Neural crest cell (in vitro differentiated cells): ENCODE data around the gene RS1. TPM values are rescaled to one million over a fixed set of nuclear protein-coding genes. Genes with fewer than 3 reads are reported as not detected.

ENCODE experiments used
- DNase-seq: peaks from one replicate; pipeline ENCODE4 v3.0.0; 2021; ENCODE audit warnings: low read depth, mixed read lengths, low spot score
- H3K27ac Mint-ChIP-seq: one replicate; pipeline ENCODE4 v1.8.0; 2021; ENCODE audit warnings: mild to moderate bottlenecking, mixed read lengths; ENCODE audit not compliant: unreplicated experiment
- H3K27me3 Mint-ChIP-seq: 2 replicates; pipeline ENCODE4 v1.8.0; 2021; ENCODE audit warnings: low read depth, mild to moderate bottlenecking, mixed read lengths
- H3K36me3 Mint-ChIP-seq: 2 replicates; pipeline ENCODE4 v1.8.0; 2021; ENCODE audit warnings: low read depth, mild to moderate bottlenecking, mixed read lengths
- H3K4me1 Mint-ChIP-seq: 2 replicates; pipeline ENCODE4 v1.8.0; 2021; ENCODE audit warnings: mixed read lengths
- H3K4me3 Mint-ChIP-seq: one replicate; pipeline ENCODE4 v1.8.0; 2021; ENCODE audit warnings: mild to moderate bottlenecking, mixed read lengths
- H3K9me3 Mint-ChIP-seq: 2 replicates; pipeline ENCODE4 v1.8.0; 2021; ENCODE audit warnings: mixed read lengths
- total RNA-seq: library from RNA; stranded (reverse); gene quantifications from 2 replicates; pipeline ENCODE4 v1.2.1, GENCODE V29; 2021
- TF ChIP-seq, protein P1 (sequence below): fragments of 200-600 bp; sonication (generic); conservative IDR thresholded peaks from 2 replicates; pipeline ENCODE4 v1.5.0; 2021; ENCODE audit warnings: antibody characterized with exemption, mild to moderate bottlenecking

The RS1 gene
- total RNA-seq, 1 donor from 2014 or later: not detected

DNA sequence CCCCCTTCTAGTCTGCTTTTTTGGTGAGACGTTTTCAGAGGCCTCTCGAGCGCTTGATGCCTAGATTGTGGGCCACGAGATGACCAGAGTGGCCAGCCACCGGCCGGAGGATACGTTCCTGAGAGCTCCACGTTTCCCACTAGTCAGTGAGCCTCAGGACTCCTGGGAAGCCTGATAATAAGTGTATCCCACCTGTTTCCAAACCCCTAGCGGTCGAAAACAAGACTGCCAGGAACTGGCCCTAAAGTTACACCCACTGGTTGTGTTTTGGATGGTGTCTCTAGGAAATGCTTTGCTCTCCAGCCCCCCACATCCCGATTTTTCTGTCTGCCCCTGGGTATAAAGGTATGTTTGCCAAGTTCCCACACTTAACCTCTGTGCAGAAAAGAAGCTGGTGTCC lies 4.6 kb upstream of the RS1 start:
- TF ChIP-seq, protein P1, sequence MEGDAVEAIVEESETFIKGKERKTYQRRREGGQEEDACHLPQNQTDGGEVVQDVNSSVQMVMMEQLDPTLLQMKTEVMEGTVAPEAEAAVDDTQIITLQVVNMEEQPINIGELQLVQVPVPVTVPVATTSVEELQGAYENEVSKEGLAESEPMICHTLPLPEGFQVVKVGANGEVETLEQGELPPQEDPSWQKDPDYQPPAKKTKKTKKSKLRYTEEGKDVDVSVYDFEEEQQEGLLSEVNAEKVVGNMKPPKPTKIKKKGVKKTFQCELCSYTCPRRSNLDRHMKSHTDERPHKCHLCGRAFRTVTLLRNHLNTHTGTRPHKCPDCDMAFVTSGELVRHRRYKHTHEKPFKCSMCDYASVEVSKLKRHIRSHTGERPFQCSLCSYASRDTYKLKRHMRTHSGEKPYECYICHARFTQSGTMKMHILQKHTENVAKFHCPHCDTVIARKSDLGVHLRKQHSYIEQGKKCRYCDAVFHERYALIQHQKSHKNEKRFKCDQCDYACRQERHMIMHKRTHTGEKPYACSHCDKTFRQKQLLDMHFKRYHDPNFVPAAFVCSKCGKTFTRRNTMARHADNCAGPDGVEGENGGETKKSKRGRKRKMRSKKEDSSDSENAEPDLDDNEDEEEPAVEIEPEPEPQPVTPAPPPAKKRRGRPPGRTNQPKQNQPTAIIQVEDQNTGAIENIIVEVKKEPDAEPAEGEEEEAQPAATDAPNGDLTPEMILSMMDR: peak; percentile 47
- Mint-ChIP-seq H3K27ac (no peak overlapping the region), H3K9me3 (peaks cover 4% of the 10 kb centered on the region), H3K27me3 (peaks cover 4% of the 10 kb centered on the region), H3K4me3 (peak overlapping the region; percentile 90), H3K36me3 (no peaks in the 10 kb centered on the region), H3K4me1 (no peaks in the 10 kb centered on the region)
- DNase-seq: peak; percentile 7

DNA sequence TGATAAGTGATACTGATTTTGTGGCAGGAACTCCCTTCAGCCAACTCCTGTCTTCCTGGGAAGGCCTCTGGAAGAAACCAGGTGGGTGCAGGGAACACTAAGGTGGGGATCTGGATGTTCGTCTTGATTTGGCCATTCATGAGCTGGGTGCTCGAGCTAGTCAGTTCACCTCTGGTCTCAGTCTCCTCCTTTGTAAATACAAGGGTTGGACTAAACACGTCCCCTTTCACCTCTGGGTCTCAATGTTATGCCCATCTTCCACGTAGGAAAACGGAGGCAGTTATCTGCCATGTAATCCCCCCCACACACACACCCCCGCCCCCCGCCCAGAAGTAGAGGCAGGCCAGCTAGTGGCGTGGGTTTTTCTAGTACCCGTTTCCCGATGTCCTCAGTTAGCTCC lies 4.1 kb upstream of the RS1 start:
- peaks cover 4% of the 10 kb centered on the region for H3K9me3 Mint-ChIP-seq
- no peak for DNase-seq
- peak overlapping the region; percentile 90 for H3K4me3 Mint-ChIP-seq
- no peak overlapping the region for H3K27ac Mint-ChIP-seq
- peaks cover 4% of the 10 kb centered on the region for H3K27me3 Mint-ChIP-seq
- H3K36me3 Mint-ChIP-seq: no peaks in the 10 kb centered on the region
- no peaks in the 10 kb centered on the region for H3K4me1 Mint-ChIP-seq
- TF ChIP-seq, protein P1: no peak

DNA sequence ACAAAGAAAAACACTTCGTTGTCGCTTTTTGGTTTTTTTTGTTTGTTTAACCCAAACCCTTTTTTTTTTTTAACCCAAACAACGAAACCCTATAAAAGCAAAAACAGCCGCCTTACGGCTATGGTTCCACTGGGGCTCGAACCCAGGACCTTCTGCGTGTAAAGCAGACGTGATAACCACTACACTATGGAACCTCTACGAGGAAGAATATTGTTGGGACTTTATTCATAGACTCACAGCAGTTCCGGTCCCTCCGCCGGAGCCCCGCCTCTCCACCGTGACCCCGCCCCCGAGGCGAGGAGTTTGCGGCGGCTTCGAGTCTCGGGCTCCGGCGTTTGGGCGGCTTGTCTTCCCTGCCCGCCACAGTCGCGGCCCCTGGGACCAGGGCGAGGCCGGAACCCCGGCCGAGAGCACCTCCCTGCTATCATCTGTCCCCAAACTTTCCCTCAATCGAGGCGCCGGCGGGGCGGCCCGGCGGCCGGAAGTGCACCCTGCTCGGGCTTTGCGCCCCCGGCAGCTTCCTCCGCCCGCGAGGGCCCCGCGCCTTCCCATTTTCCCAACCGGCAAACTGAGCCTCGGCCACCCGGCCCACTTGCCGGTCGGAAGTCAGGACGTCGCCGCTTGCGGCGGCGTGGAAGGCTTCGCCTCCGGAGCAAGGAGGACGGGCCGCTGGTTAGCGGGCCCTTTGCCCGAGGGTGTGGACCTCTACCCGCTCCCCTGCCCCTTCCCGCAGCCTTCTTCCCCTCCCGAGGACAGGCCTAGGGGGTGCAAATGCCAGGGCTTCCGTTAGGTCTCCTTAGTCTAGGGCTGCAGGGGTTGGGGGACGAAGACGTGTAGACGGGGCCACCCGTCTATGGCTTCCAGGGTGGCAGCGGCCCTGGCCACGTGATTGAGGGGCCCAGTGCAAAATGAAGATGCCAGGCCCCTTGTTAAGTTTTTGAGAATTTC lies 3.2 kb upstream of the RS1 start:
- TF ChIP-seq, protein P1: no peak
- Mint-ChIP-seq H3K27ac (no peak overlapping the region), H3K9me3 (peaks cover 4% of the 10 kb centered on the region), H3K4me1 (no peaks in the 10 kb centered on the region), H3K36me3 (no peaks in the 10 kb centered on the region), H3K27me3 (peaks cover 4% of the 10 kb centered on the region), H3K4me3 (peak overlapping the region; percentile 90)
- DNase-seq: peak; percentile 81

DNA sequence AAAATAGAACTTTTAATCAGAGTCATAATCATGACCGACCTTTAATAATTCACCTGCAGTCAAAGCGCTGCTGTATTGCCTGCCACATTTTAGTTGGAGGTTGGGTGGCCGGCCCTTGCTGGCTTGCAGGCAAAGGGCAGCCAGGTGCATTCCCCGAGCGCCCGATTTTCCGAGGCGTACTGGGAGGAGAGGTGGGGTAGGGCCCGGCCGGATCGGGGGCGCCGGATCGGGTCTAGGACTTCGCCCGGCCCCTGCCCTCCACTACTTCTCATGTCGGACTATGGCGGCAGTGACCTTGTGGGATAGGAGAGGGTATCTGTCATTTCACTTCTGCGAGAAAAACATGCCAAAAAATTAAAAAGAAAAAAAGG lies 2.5 kb upstream of the RS1 start:
- H3K27ac Mint-ChIP-seq: no peak overlapping the region
- H3K9me3 Mint-ChIP-seq: peaks cover 2% of the 10 kb centered on the region
- H3K36me3 Mint-ChIP-seq: no peaks in the 10 kb centered on the region
- TF ChIP-seq, protein P1: no peak
- H3K4me3 Mint-ChIP-seq: peak overlapping the region; percentile 90
- H3K27me3 Mint-ChIP-seq: peaks cover 4% of the 10 kb centered on the region
- H3K4me1 Mint-ChIP-seq: no peaks in the 10 kb centered on the region
- peak; percentile 5 for DNase-seq

DNA sequence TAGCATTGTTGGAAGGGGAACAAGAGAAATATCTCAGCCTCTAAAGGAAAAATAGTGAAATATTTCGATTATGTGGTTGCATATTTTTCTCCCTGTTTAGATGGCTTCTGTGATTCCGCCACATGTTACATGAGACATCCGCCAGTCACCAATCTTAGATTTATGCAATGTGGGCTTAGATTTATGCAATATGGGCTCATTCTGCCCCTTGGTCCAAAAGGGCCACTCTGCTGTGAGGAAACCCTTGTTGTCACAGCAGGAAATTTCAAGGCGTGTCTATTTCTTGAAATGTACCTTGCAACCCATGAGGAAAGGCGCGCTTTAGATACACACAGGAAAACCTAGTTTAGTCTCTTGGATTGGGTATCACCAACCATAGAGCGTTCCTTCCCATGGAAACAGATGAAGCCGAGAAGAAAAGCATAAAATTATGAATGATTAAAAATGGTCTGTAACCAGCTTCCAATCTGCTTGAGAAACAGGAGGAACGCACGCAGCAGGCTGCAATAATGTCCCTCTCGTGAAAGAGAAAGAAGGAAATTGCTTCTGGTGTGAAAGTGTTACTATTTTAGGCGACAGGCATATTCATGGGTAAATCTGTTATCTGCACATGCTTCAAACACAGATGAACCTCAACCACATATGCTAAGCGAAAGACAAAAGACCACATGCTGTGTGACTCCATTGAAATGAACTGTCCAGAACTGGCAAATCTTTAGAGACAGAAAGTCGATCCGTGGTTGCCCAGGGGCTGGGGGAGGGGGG lies 3.7 kb downstream of the RS1 start:
- Mint-ChIP-seq H3K4me1 (peaks cover 4% of the 10 kb centered on the region), H3K27ac (no peak overlapping the region), H3K4me3 (no peak overlapping the region), H3K27me3 (no peaks in the 10 kb centered on the region), H3K36me3 (no peaks in the 10 kb centered on the region), H3K9me3 (peaks cover 8% of the 10 kb centered on the region)
- no peak for DNase-seq
- TF ChIP-seq, protein P1: no peak
